Fibroblast of lung (primary cell): Measurements from ENCODE around the gene FCRL1. TPM values are rescaled to one million over a fixed set of nuclear protein-coding genes. Genes with fewer than 3 reads are reported as not detected.

Experiments
- DNase-seq, 2 donors: peaks; one replicate each; pipeline versions ENCODE4 v3.0.0 to v3.0.0-alpha.2; 2010; ENCODE audit warnings: low read depth in 2 of 2
- H2AFZ ChIP-seq: 2 replicates; pipeline ENCODE4 v1.5.1; 2012; ENCODE audit warnings: low read length, control low read depth, inconsistent platforms
- H3K27ac ChIP-seq: 2 replicates; pipeline ENCODE4 v1.5.1; 2011; ENCODE audit warnings: low read length, control low read depth; ENCODE audit not compliant: insufficient read depth
- H3K27me3 ChIP-seq: 2 replicates; pipeline ENCODE4 v1.5.1; 2011; ENCODE audit warnings: mild to moderate bottlenecking, low read length; ENCODE audit not compliant: control insufficient read depth, insufficient read depth
- H3K36me3 ChIP-seq: 2 replicates; pipeline ENCODE4 v1.5.1; 2011; ENCODE audit warnings: low read length; ENCODE audit not compliant: control insufficient read depth, insufficient read depth
- H3K4me1 ChIP-seq: 2 replicates; pipeline ENCODE4 v1.5.1; 2011; ENCODE audit warnings: low read length; ENCODE audit not compliant: control insufficient read depth, insufficient read depth; ENCODE audit errors: extremely low read depth
- H3K4me2 ChIP-seq: 2 replicates; pipeline ENCODE4 v1.5.1; 2011; ENCODE audit warnings: low read length, control low read depth; ENCODE audit not compliant: insufficient read depth; ENCODE audit errors: extremely low read depth
- H3K4me3 ChIP-seq, 4 experiments: fragments of 200-600 bp in 1 of 4; sonication (generic) in 1 of 4; replicated peaks in 1 of 4; 2 replicates each; pipeline ENCODE4 v1.5.1; 2011 to 2016; ENCODE audit warnings: low read length in 4 of 4, low read depth in 3 of 4, mild to moderate bottlenecking in 3 of 4, control low read depth in 2 of 4, inconsistent platforms in 1 of 4, mixed read lengths in 1 of 4; ENCODE audit not compliant: insufficient read depth in 1 of 4; ENCODE audit errors: control extremely low read depth in 1 of 4
- H3K79me2 ChIP-seq: 2 replicates; pipeline ENCODE4 v1.5.1; 2012; ENCODE audit warnings: mild to moderate bottlenecking, low read length, inconsistent platforms; ENCODE audit not compliant: control insufficient read depth, insufficient read depth
- H3K9ac ChIP-seq: 2 replicates; pipeline ENCODE4 v1.5.1; 2011; ENCODE audit warnings: mild to moderate bottlenecking, low read length, control low read depth; ENCODE audit not compliant: insufficient read depth
- H3K9me3 ChIP-seq: 2 replicates; pipeline ENCODE4 v1.5.1; 2012; ENCODE audit warnings: low read depth, low read length; ENCODE audit not compliant: control insufficient read depth, insufficient read depth
- H4K20me1 ChIP-seq: 2 replicates; pipeline ENCODE4 v1.5.1; 2011; ENCODE audit warnings: low read length; ENCODE audit not compliant: control insufficient read depth, insufficient read depth; ENCODE audit errors: extremely low read depth
- CTCF ChIP-seq, 2 donors: IDR thresholded peaks in 1 of 2; conservative IDR thresholded peaks in 1 of 2; 1 replicate in 1 of 2; 2 replicates in 1 of 2; pipeline ENCODE4 v1.5.1; 2011 to 2012; ENCODE audit warnings: low read length in 2 of 2, control low read depth in 1 of 2, inconsistent platforms in 1 of 2, low read depth in 1 of 2, mild to moderate bottlenecking in 1 of 2
- EZH2 ChIP-seq: IDR thresholded peaks from 2 replicates; pipeline ENCODE4 v1.5.1; 2012; ENCODE audit warnings: low read length, control low read depth, mild to moderate bottlenecking; ENCODE audit errors: missing control alignments
- polyA plus RNA-seq, 2 donors: library from polyadenylated mRNA; depleted of rRNA in 1 of 2; stranded (reverse) in 1 of 2; unstranded in 1 of 2; fragments of >200 nt; gene quantifications; 2 replicates each; pipeline ENCODE4 v1.2.1, GENCODE V29; 2011 to 2012; ENCODE audit warnings: missing spikeins in 1 of 2
- total RNA-seq: library from RNA; depleted of rRNA; stranded (reverse); fragments of >200 nt; gene quantifications from 2 replicates; pipeline ENCODE4 v1.2.1, GENCODE V29; 2014

FCRL1 gene
- total and polyA plus RNA-seq, 2 donors (not counting 1 experiment from before 2014, with no cell fraction given): not detected

GRCh38 chr1:157784801-157785200 is 35.1 kb downstream of the FCRL1 start:
- no peak for DNase-seq
- Histone ChIP-seq H2AFZ (no peak overlapping the region), H3K9me3 (no peaks in the 10 kb centered on the region), H3K27me3 (no peaks in the 10 kb centered on the region), H3K79me2 (no peaks in the 10 kb centered on the region), H3K4me3 (no peak overlapping the region), H3K27ac (no peak overlapping the region), H3K9ac (no peak overlapping the region), H3K4me1 (no peaks in the 10 kb centered on the region), H3K36me3 (no peaks in the 10 kb centered on the region), H4K20me1 (no peaks in the 10 kb centered on the region), H3K4me2 (no peak overlapping the region)
- TF ChIP-seq EZH2 (no peak), CTCF (conservative IDR thresholded peaks at IDR 0.05 in 1 of 2, IDR thresholded peaks at IDR 0.05 in 1 of 2; ENCODE audit: low read depth in 1 of 2, low read length in 2 of 2) (no peak)

GRCh38 chr1:157782931-157783330 is 37.0 kb downstream of the FCRL1 start:
- no peaks in the 10 kb centered on the region for H4K20me1 ChIP-seq
- H3K4me1 ChIP-seq: no peaks in the 10 kb centered on the region
- TF ChIP-seq CTCF (conservative IDR thresholded peaks at IDR 0.05 in 1 of 2, IDR thresholded peaks at IDR 0.05 in 1 of 2; ENCODE audit: low read depth in 1 of 2, low read length in 2 of 2) (no peak), EZH2 (no peak)
- no peak overlapping the region for H3K4me2 ChIP-seq
- no peak overlapping the region for H2AFZ ChIP-seq
- no peaks in the 10 kb centered on the region for H3K9me3 ChIP-seq
- H3K4me3 ChIP-seq: no peak overlapping the region
- DNase-seq: no peak
- H3K27ac ChIP-seq: no peak overlapping the region
- H3K79me2 ChIP-seq: no peaks in the 10 kb centered on the region
- H3K9ac ChIP-seq: no peak overlapping the region
- no peaks in the 10 kb centered on the region for H3K36me3 ChIP-seq
- H3K27me3 ChIP-seq: no peaks in the 10 kb centered on the region

GRCh38 chr1:157781048-157781447 is 38.9 kb downstream of the FCRL1 start:
- no peak for DNase-seq
- H3K4me1 ChIP-seq: no peaks in the 10 kb centered on the region
- H3K27ac ChIP-seq: no peak overlapping the region
- no peaks in the 10 kb centered on the region for H3K27me3 ChIP-seq
- no peaks in the 10 kb centered on the region for H3K79me2 ChIP-seq
- no peaks in the 10 kb centered on the region for H3K36me3 ChIP-seq
- H3K4me3 ChIP-seq: no peak overlapping the region
- no peaks in the 10 kb centered on the region for H3K9me3 ChIP-seq
- TF ChIP-seq EZH2 (no peak), CTCF (conservative IDR thresholded peaks at IDR 0.05 in 1 of 2, IDR thresholded peaks at IDR 0.05 in 1 of 2; ENCODE audit: low read depth in 1 of 2, low read length in 2 of 2) (no peak)
- H4K20me1 ChIP-seq: no peaks in the 10 kb centered on the region
- H3K4me2 ChIP-seq: no peak overlapping the region
- H3K9ac ChIP-seq: no peak overlapping the region
- H2AFZ ChIP-seq: no peak overlapping the region
